WTC11 (cell line): Measurements from ENCODE around the gene MAGI2. TPM values are rescaled to one million over a fixed set of nuclear protein-coding genes. Genes with fewer than 3 reads are reported as not detected.

Source experiments
- ATAC-seq: fragments of 200-7000 bp; cut with Tn5 transposase; 2 replicates; pipeline ENCODE4 v1.10.0; 2021; ENCODE audit warnings: mild to moderate bottlenecking, moderate library complexity
- CTCF ChIA-PET: fragments of 300-600 bp; sonication (Branson Sonifier 250); formaldehyde crosslinking; loops from one replicate; lab custom pipeline; 2021; ENCODE audit warnings: antibody characterized with exemption; lab: Charles Lee
- POLR2A ChIA-PET: fragments of 350-600 bp; sonication (Branson Sonifier 250); formaldehyde crosslinking; loops from one replicate; lab custom pipeline; 2021; ENCODE audit warnings: antibody characterized with exemption; lab: Charles Lee
- DNase-seq: peaks from one replicate; pipeline ENCODE4 v3.0.0; 2021; ENCODE audit warnings: low spot score
- H3K27ac Mint-ChIP-seq: 2 replicates; pipeline ENCODE4 v1.8.0; 2021; ENCODE audit warnings: mixed read lengths
- H3K27me3 Mint-ChIP-seq: 2 replicates; pipeline ENCODE4 v1.8.0; 2021; ENCODE audit warnings: low read depth, mild to moderate bottlenecking, moderate library complexity, mixed read lengths
- H3K36me3 Mint-ChIP-seq: 2 replicates; pipeline ENCODE4 v1.8.0; 2021; ENCODE audit warnings: mixed read lengths
- H3K4me1 Mint-ChIP-seq: 2 replicates; pipeline ENCODE4 v1.8.0; 2022; ENCODE audit warnings: mixed read lengths
- H3K4me3 Mint-ChIP-seq: 2 replicates; pipeline ENCODE4 v1.8.0; 2021; ENCODE audit warnings: mild to moderate bottlenecking, moderate library complexity, mixed read lengths
- H3K9me3 Mint-ChIP-seq: 2 replicates; pipeline ENCODE4 v1.8.0; 2021; ENCODE audit warnings: mixed read lengths
- ARID4B ChIP-seq: sonication (generic); formaldehyde crosslinking; IDR thresholded peaks from 2 replicates; pipeline ENCODE4 v1.8.0; 2023; ENCODE audit warnings: missing genetic modification reagents, mild to moderate bottlenecking, borderline replicate concordance
- ATF1 ChIP-seq: sonication (generic); formaldehyde crosslinking; IDR thresholded peaks from 2 replicates; pipeline ENCODE4 v1.8.1; 2023; ENCODE audit warnings: mild to moderate bottlenecking, moderate library complexity, missing genetic modification reagents
- ETV6 ChIP-seq: sonication (generic); formaldehyde crosslinking; IDR thresholded peaks from 2 replicates; pipeline ENCODE4 v1.8.1; 2022; ENCODE audit warnings: mild to moderate bottlenecking, missing genetic modification reagents
- FOXJ3 ChIP-seq: sonication (generic); formaldehyde crosslinking; IDR thresholded peaks from 2 replicates; pipeline ENCODE4 v1.9.0; 2021; ENCODE audit warnings: missing genetic modification reagents, mild to moderate bottlenecking, borderline replicate concordance
- FOXP1 ChIP-seq: sonication (generic); formaldehyde crosslinking; IDR thresholded peaks from 2 replicates; pipeline ENCODE4 v1.8.0; 2022; ENCODE audit warnings: missing genetic modification reagents, mild to moderate bottlenecking, moderate library complexity, borderline replicate concordance
- KAT7 ChIP-seq: sonication (generic); formaldehyde crosslinking; IDR thresholded peaks from 2 replicates; pipeline ENCODE4 v1.8.1; 2023; ENCODE audit warnings: missing genetic modification reagents, mild to moderate bottlenecking, borderline replicate concordance
- MAX ChIP-seq: sonication (generic); formaldehyde crosslinking; IDR thresholded peaks from 2 replicates; pipeline ENCODE4 v1.8.0; 2022; ENCODE audit warnings: mild to moderate bottlenecking, missing genetic modification reagents
- NFATC4 ChIP-seq: fragments of 250-450 bp; sonication (Bioruptor Pico); IDR thresholded peaks from 2 replicates; pipeline ENCODE4 v1.9.0; 2021; ENCODE audit warnings: mild to moderate bottlenecking
- total RNA-seq: library from RNA; stranded (reverse); gene quantifications from 3 replicates; pipeline ENCODE4 v1.2.3, GENCODE V29; 2021
- TF ChIP-seq, protein P1 (sequence below): sonication (generic); formaldehyde crosslinking; IDR thresholded peaks from 2 replicates; pipeline ENCODE4 v1.8.0; 2022; ENCODE audit warnings: missing genetic modification reagents
- TF ChIP-seq, protein P2 (sequence below): fragments of 250-450 bp; sonication (Bioruptor Pico); IDR thresholded peaks from 2 replicates; pipeline ENCODE4 v1.9.0; 2021; ENCODE audit warnings: mild to moderate bottlenecking, borderline replicate concordance
- TF ChIP-seq, protein P3 (sequence below): sonication (generic); formaldehyde crosslinking; IDR thresholded peaks from 2 replicates; pipeline ENCODE4 v1.8.0; 2023; ENCODE audit warnings: mild to moderate bottlenecking, missing genetic modification reagents

MAGI2 gene
- total RNA-seq, 1 experiment from 2014 or later, result 26.6 TPM

DNA sequence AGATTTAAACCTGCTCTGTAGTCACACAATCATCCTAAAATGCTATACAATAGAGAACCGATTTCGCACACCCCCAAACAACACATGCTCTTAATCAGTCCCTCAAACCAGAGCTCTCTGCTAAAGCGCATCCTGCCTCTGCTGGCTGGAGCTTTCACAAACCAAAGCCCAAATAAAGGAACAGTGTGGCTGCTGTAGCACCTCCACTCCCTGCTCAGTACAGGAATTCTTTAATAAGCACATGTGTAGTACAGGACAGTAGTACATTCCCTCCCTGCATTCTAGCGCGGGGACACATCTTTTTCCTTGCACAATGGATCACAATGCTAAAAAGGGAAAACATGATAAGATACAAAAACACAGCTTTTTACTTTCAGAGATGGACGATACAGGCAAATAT lies 684.6 kb downstream of the MAGI2 start:
- POLR2A ChIA-PET, result no interaction called here
- CTCF ChIA-PET, result interaction anchor here (0.5 to 1.5 kb wide), 5 partner anchors 20 to 1108 kb away, joined by 3 to 6 read pairs (median 3); no protein-coding TSS in a partner anchor
- Mint-ChIP-seq H3K27ac (no peak overlapping the region), H3K4me3 (no peak overlapping the region), H3K9me3 (no peaks in the 10 kb centered on the region), H3K4me1 (peaks cover 29% of the 10 kb centered on the region), H3K27me3 (no peaks in the 10 kb centered on the region), H3K36me3 (no peaks in the 10 kb centered on the region)
- TF ChIP-seq NFATC4 (no peak), ARID4B (0 out of 2 replicates have a peak, but pooled peaks have one; percentile 29), ETV6 (CRISPR knock-in tag) (no peak), MAX (CRISPR knock-in tag) (peak; percentile 36; the same call in 1 of the 2 replicates)
- ATAC-seq (peak; percentile 55), DNase-seq (no peak)

DNA sequence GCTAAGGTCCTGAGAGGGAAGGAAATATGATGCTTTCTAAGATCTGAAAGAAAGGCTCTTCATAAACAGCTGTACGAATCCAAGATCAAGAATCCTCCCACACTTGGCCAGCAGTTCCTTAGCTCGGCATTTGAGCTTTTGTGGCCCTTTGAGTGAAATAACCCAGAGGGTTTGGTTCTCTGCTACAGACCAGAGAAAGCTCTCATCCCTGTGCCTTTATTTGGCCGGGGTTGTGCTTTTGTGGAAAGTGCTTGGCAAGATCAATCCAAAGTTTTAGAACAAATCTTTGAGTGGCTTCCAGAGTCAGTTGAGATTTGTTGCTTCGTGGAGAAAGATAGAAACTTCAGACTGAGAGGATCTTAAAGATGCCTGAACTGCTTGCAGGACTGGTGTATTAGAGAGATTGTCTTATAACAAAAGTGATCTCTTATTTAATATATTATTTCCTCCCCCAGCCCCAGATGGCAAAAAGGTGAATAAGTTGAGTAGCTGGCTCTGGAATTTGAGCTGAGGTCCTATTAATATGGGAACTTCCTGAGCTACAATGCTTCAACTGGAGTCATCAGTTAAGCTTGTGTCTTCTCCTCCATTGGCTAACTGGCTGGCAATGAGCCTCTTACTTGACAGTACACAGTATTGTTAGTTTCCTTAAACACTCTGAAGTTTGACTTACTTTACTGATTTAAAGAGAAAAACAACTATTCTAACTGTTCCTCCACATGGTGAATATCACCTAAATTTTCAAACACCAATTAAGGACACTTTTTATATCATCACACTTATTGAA lies 687.3 kb downstream of the MAGI2 start:
- POLR2A ChIA-PET, result interaction anchor here (0.6 kb wide), 1 partner anchor 275 kb away, joined by 3 read pairs; no protein-coding TSS in a partner anchor
- Mint-ChIP-seq H3K4me1 (peaks cover 16% of the 10 kb centered on the region), H3K4me3 (no peak overlapping the region), H3K27me3 (no peaks in the 10 kb centered on the region), H3K36me3 (0 out of 2 replicates have a peak, but pooled peaks cover 2% of the 10 kb centered on the region), H3K27ac (no peak overlapping the region), H3K9me3 (0 out of 2 replicates have a peak, but pooled peaks cover 3% of the 10 kb centered on the region)
- no peak for ATAC-seq
- TF ChIP-seq ATF1, result no peak
- no peak for TF ChIP-seq FOXP1 (CRISPR knock-in tag)
- TF ChIP-seq, protein P1, sequence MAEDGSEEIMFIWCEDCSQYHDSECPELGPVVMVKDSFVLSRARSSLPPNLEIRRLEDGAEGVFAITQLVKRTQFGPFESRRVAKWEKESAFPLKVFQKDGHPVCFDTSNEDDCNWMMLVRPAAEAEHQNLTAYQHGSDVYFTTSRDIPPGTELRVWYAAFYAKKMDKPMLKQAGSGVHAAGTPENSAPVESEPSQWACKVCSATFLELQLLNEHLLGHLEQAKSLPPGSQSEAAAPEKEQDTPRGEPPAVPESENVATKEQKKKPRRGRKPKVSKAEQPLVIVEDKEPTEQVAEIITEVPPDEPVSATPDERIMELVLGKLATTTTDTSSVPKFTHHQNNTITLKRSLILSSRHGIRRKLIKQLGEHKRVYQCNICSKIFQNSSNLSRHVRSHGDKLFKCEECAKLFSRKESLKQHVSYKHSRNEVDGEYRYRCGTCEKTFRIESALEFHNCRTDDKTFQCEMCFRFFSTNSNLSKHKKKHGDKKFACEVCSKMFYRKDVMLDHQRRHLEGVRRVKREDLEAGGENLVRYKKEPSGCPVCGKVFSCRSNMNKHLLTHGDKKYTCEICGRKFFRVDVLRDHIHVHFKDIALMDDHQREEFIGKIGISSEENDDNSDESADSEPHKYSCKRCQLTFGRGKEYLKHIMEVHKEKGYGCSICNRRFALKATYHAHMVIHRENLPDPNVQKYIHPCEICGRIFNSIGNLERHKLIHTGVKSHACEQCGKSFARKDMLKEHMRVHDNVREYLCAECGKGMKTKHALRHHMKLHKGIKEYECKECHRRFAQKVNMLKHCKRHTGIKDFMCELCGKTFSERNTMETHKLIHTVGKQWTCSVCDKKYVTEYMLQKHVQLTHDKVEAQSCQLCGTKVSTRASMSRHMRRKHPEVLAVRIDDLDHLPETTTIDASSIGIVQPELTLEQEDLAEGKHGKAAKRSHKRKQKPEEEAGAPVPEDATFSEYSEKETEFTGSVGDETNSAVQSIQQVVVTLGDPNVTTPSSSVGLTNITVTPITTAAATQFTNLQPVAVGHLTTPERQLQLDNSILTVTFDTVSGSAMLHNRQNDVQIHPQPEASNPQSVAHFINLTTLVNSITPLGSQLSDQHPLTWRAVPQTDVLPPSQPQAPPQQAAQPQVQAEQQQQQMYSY (CRISPR knock-in tag), result no peak
- no peak for TF ChIP-seq FOXJ3 (CRISPR knock-in tag)
- TF ChIP-seq, protein P2, sequence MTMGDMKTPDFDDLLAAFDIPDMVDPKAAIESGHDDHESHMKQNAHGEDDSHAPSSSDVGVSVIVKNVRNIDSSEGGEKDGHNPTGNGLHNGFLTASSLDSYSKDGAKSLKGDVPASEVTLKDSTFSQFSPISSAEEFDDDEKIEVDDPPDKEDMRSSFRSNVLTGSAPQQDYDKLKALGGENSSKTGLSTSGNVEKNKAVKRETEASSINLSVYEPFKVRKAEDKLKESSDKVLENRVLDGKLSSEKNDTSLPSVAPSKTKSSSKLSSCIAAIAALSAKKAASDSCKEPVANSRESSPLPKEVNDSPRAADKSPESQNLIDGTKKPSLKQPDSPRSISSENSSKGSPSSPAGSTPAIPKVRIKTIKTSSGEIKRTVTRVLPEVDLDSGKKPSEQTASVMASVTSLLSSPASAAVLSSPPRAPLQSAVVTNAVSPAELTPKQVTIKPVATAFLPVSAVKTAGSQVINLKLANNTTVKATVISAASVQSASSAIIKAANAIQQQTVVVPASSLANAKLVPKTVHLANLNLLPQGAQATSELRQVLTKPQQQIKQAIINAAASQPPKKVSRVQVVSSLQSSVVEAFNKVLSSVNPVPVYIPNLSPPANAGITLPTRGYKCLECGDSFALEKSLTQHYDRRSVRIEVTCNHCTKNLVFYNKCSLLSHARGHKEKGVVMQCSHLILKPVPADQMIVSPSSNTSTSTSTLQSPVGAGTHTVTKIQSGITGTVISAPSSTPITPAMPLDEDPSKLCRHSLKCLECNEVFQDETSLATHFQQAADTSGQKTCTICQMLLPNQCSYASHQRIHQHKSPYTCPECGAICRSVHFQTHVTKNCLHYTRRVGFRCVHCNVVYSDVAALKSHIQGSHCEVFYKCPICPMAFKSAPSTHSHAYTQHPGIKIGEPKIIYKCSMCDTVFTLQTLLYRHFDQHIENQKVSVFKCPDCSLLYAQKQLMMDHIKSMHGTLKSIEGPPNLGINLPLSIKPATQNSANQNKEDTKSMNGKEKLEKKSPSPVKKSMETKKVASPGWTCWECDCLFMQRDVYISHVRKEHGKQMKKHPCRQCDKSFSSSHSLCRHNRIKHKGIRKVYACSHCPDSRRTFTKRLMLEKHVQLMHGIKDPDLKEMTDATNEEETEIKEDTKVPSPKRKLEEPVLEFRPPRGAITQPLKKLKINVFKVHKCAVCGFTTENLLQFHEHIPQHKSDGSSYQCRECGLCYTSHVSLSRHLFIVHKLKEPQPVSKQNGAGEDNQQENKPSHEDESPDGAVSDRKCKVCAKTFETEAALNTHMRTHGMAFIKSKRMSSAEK (CRISPR knock-in tag), result no peak
- no peak for TF ChIP-seq KAT7 (CRISPR knock-in tag)
- TF ChIP-seq, protein P3, sequence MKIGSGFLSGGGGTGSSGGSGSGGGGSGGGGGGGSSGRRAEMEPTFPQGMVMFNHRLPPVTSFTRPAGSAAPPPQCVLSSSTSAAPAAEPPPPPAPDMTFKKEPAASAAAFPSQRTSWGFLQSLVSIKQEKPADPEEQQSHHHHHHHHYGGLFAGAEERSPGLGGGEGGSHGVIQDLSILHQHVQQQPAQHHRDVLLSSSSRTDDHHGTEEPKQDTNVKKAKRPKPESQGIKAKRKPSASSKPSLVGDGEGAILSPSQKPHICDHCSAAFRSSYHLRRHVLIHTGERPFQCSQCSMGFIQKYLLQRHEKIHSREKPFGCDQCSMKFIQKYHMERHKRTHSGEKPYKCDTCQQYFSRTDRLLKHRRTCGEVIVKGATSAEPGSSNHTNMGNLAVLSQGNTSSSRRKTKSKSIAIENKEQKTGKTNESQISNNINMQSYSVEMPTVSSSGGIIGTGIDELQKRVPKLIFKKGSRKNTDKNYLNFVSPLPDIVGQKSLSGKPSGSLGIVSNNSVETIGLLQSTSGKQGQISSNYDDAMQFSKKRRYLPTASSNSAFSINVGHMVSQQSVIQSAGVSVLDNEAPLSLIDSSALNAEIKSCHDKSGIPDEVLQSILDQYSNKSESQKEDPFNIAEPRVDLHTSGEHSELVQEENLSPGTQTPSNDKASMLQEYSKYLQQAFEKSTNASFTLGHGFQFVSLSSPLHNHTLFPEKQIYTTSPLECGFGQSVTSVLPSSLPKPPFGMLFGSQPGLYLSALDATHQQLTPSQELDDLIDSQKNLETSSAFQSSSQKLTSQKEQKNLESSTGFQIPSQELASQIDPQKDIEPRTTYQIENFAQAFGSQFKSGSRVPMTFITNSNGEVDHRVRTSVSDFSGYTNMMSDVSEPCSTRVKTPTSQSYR (CRISPR knock-in tag), result no peak
- no peak for DNase-seq
- CTCF ChIA-PET, result interaction anchor here (0.6 to 1.3 kb wide), 2 partner anchors 13 to 209 kb away, joined by 3 to 4 read pairs; no protein-coding TSS in a partner anchor
